NK-92 (cell line): ENCODE results near the gene GOLGA6L10.
"Not testable (repeated sequence)": the region's sequence is repeated elsewhere in the genome, so short reads cannot be mapped to it uniquely, and the experiment has no call there.

Experiments
- DNase-seq: peaks from one replicate; lab custom pipeline; 2025; ENCODE audit not compliant: unreplicated experiment; lab: John Stamatoyannopoulos, UW

GOLGA6L10 gene

DNA sequence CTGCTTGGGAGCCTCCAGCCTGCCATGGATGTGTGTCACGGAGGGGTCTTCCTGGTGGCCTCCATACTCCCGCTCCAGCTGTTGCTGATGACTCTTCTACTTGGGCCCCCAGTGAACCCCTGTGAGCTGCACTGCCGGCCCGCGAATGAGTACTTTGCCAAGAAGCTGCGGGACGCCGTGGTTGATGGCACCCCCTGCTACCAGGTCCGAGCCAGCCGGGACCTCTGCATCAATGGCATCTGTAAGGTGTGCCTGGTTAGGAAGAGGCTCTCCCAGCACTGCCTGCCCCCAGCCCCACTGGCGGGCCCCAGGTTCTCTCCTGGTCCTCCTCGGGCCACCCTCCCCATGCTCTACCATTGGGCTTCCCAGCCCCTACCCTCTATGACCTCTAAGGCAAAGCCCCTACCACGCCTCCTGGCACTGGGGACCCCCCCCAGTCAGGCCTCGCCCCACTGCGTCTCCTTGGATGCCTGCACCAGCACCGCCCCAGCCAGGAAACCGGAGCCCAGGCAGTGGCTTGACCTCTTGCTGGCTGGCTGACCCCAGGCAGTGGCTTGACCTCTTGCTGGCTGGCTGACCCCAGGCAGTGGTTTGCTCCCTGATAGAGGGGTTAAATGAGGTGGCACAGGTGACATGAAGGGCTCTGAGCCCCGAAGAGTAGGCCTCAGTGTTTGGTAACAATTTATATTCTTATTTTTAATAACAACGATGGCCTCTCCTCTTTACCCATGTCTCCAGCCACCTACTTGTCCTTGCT is 29.6 kb downstream of the GOLGA6L10 start:
- DNase-seq, result not testable (repeated sequence)

DNA sequence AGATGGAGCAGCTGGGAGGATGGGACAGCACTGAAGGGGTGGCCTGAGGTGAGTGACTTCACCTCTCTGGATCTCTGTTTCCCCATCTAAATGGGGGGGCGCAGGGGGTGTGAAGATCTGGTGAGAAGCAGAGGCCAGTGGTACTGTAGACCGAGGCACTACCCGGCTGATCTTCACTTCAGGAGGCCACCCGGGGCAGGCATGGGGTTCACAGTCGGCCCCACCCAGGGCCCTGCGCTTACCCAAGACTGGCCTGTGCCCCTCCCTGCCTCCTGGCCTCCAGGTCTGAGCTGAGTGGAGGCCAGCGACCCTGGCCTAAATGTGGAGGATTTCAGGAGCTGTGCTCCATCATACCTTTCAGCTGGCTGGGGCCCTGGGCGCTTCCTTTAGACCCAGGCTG is 31.0 kb downstream of the GOLGA6L10 start:
- not testable (repeated sequence) for DNase-seq

DNA sequence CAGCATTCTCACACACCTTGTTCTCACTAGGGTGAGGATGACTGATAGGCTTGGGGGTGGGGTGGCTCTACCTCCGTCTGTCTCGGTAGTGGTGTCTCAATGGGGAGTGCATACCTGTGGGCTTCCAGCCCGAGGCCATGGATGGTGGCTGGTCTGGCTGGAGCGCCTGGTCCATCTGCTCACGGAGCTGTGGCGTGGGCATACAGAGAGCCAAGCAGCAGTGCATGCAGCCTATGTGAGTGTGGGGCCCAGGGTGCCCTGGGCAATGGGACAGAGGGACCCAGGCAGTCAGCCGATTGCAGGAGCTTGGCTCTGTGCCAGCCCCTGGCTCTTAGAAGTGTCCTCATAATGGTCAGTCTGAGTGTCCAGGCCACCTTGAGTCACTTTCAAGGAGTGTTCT is 31.8 kb downstream of the GOLGA6L10 start:
- not testable (repeated sequence) for DNase-seq

- no peak for DNase-seq
These were observed 32.2 kb downstream of the GOLGA6L10 start for GRCh38 chr15:82317091-82317489.

GRCh38 chr15:82316247-82317090 is 32.8 kb downstream of the GOLGA6L10 start:
- not testable (repeated sequence) for DNase-seq

- no peak for DNase-seq
These were observed 33.6 kb downstream of the GOLGA6L10 start for GRCh38 chr15:82315519-82316246.

GRCh38 chr15:82314769-82315518 is 34.3 kb downstream of the GOLGA6L10 start:
- no peak for DNase-seq

- not testable (repeated sequence) for DNase-seq
These were observed 35.1 kb downstream of the GOLGA6L10 start for GRCh38 chr15:82313951-82314768.

DNA sequence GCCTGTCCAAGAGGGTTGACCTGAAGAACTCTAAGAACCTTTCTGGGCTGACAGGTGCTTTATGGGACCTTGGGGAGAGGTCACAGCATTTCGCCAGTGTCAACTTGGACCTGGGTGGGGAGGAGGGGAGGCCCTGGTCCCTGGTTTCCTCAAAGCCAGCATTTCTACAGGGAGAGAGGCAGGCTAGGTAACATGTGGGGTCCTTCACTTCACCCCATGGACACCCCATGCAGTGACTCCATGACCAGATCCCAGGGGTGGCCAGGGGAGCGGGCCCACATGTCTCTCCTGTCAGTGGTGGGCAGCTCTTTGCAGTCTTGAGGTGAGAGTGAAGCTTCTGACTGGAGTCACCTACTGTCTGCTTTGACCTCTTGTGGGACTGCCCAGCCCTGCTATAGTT is 35.8 kb downstream of the GOLGA6L10 start:
- no peak for DNase-seq

DNA sequence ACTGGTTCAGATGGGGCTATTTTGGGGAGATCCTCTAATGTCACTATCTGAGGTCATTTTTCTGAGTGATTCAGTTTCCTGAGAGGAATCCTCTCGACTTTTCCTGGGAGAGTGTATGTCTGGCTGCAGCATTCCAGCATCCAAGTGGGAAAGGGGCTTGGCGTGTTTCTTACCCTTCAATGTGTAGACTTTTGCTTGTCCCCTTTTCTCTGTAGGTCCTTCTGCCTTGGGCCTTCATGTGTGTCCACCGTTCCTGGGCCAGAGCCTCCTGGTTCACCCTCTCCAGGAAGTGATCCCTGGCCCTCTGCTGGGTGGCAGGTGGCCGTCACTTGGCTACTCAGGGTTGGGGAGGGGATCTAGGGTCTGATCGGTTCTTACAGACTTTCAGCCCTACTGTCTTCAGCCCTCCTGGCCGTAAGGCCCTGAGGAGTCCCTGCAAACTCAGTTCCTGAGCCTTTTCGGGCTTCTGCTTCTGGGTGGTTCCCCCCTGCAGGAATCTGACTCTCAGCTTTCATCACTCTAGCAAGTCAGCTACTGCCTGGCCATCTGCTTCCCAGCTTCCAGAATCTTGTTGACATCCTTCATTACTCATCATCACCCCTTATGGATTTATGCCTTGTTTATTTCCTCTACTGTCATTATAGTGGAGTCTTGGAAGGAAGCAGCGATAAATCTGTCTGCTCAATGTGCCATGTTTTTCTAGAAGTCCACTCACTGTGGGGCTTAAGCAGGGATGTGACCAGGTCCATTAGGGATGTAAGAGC is 36.5 kb downstream of the GOLGA6L10 start:
- DNase-seq, result no peak

DNA sequence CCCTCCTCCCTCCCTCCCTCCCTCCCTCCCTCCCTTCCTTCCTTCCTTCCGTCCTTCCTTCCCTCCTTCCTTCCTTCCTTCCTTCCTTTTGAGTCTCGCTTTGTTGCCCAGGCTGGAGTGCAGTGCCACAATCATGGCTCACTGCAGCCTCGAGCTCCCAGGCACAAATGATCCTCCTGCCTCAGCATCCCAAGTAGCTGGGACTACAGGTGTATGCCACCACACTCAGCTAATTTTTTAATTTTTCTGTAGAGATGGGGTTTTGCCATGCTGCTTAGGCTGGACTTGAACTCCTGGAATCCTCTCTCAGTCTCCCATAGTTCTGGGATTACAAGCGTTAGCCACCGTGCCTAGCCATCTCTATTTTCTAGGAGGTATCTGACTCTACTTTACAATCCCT is 38.0 kb downstream of the GOLGA6L10 start:
- not testable (repeated sequence) for DNase-seq

DNA sequence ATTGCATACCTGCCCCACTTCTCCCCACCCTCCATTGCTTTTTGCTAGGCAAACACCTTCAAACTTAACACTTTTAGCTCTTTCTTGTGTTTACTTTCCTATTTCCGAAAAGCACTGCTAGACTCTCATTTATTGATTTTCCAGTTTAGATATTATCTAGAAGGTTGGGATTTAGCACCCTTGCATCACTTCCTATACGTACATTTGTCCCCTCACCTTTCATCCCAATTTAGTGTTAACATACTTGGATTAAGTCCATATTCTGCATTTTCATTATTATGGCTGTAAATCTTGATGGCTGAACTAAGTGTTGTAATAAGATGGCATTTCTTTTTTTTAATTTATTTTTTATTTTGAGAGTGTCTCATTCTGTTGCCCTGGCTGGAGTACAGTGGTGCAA is 39.5 kb downstream of the GOLGA6L10 start:
- DNase-seq, result no peak

DNA sequence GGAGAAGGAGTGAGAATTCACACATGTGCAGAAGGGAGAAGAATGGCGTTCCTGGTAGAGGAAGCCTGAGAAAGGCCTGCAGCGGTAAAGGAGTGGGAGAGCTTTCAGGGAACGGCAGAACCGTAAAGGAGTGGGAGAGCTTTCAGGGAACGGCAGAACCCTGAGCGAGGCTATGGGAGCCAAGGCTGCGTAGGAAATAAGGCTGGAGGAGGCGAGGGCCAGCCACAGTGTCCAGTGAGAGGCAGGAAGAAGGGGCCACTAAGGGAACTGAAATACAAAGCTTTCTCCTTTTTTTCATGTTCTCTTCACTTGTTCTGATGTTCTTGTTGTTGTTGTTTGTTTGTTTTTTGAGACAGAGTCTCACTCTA is 41.6 kb downstream of the GOLGA6L10 start:
- no peak for DNase-seq

DNA sequence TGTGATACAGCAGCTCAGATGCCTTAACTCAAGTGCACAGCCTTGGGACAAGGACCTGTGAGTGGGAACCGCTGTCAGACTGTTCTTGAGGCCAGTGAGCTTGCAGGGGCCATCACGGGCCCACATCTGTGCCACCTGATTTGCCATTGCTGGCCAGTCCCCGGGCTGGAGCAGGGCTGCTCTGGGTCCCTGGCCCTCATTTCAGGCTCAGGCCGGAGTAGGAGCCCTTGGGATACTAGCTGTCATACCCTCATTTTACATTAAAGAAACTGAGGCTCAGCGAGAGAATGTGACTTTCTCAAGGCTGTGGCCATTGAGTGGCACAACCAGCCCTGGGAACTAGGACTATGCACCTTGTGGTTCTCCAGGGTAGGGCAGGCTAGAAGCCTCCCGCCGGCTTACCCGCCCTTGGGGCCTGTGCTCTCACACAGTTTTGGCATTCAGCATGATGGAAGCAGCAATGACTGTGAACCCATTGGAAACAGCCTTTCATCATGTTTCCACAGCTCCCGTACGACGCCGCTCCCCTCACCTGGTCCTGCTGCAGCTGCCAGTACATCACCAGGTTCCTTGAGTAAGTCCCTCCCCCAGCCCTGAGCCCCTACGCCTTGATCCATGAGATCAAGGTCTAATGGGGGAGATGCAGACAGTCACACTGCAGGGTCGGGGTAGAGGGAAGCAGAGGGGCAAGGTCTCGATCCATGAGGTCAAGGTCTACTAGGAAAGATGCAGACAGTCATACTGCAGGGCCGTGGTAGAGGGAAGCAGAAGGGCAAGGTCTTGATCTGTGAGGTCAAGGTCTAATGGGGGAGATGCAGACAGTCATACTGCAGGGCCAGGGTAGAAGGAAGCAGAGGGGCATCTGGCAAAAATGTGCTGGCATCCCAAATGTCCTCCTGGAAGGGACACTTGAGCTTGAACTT is 42.2 kb downstream of the GOLGA6L10 start:
- no peak for DNase-seq

- DNase-seq, result no peak
These were observed 43.6 kb downstream of the GOLGA6L10 start for GRCh38 chr15:82305621-82306048.

DNA sequence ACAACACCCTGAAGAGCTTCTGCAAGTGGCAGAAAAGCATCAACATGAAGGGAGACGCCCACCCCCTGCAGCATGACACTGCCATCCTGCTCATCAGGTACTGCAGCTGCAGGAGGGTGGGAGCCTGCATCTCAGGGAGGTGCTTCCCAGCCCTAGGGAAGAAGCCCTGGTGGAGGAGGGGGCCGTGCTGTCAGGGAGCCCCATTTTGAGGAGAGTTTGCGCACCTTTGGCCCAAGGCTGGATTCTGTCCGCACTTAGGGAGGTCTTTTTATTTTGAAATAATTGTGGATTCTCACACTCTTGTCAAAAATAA is 44.5 kb downstream of the GOLGA6L10 start:
- DNase-seq, result no peak

- DNase-seq, result no peak
These were observed 45.1 kb downstream of the GOLGA6L10 start for GRCh38 chr15:82303956-82304777.
